GM18867 (cell line): ENCODE results near the gene SEC14L1.

Experiments
- ATAC-seq: cut with Tn5 transposase; IDR thresholded peaks from one replicate; pipeline ENCODE4 v1.9.1; 2021; ENCODE audit warnings: mild to moderate bottlenecking, moderate library complexity; ENCODE audit not compliant: unreplicated experiment

The SEC14L1 gene

GRCh38 chr17:77188084-77189066, 47.6 kb downstream of the SEC14L1 start:
- ATAC-seq, result no peak

GRCh38 chr17:77189148-77189547, 48.4 kb downstream of the SEC14L1 start:
- peak; percentile 59 for ATAC-seq

- ATAC-seq, result no peak
Observed at GRCh38 chr17:77190576-77190975, 49.8 kb downstream of the SEC14L1 start.

DNA sequence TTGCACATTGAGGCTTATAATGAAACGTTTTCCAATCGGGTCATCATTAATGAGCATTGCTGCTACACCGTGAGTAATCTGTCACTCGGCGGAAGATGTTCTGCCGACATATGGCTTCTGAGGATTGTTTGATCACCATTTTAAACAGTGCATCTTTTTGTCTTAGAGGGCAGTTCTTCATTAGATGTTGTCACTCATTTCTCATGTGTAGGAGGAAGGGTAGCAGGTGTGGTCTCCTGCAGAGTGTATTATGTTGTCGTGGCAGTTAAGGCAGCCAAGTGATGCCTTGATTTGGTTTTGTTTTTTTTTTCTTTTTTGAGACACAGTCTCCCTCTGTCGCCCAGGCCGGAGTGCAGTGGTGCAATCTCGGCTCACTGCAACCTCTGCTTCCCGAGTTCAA, 50.5 kb downstream of the SEC14L1 start:
- no peak for ATAC-seq

GRCh38 chr17:77193653-77194052, 52.9 kb downstream of the SEC14L1 start:
- ATAC-seq, result no peak

DNA sequence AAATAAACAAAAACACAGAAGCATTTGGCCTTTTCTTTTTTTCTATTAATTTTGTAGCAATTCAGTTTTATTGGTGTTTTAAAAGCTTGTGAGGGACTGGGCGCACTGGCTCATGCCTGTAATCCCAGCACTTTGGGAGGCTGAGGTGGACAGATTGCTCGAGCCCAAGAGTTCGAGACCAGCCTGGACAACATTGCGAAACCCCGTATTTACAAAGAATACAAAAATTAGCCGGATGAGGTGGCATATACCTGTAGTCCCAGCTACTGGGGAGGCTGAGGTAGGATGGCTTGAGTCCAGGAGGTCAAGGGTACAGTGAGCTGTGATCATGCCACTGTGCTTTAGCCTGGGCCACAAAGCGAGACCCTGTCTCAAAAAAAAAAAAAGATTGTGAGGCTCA, 53.4 kb downstream of the SEC14L1 start:
- no peak for ATAC-seq

DNA sequence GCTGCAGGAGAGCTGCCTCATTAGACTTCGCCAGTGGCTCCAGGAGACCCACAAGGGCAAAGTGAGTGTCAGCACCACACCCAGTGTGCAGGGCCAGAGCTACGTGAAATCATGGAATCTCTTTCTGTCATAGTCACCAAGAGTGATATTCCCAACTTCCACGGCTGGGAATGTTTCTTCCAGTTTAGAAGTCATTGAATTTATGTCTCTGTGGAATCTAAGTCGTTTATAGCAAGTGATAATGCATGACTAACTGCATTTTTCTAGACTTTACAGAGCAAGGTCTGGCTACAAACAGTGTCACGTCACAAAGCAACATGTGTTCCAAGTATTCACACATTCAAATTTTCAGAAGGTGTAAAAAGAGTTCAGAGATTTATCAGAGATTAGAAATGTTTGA, 55.5 kb downstream of the SEC14L1 start:
- no peak for ATAC-seq

DNA sequence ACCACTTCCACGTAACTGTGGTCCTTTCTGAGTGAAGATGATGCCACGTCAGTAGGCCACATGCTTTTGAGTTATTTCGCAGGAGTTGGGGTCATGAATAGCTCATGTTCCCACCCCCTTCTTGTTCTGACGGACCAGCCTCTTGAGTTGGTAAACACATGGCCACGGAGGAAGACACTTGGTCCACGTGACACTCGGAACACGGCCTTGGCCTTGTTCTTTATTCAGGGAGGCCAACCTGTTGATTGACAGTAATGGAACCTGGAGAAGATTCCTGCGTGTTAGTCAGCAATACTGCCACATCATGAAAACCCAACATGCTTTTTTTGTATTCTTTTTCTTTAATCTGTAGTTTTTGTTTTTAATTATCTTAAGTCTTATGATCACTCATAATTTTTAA, 56.3 kb downstream of the SEC14L1 start:
- no peak for ATAC-seq

DNA sequence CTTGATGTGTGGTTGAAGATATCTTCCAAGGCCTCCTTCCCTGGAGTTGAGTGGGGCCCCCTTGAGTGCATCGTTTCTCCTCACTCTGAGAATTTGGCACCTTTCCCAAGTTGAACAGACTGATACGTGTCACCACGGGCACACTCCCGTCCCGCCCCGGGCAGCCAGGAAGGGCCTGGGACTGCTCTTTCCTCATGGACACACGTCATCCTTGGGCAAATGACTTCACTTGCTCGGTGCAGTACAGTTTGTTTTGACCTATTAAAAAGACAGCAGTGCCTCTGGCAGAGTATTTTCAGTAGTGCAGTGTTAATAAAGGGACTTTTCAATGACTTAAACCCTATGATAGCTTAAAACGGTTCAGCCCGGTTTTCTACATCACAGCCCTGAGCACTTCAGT, 59.9 kb downstream of the SEC14L1 start:
- ATAC-seq, result no peak

- no peak for ATAC-seq
Observed at GRCh38 chr17:77203436-77203835, 62.7 kb downstream of the SEC14L1 start.

- no peak for ATAC-seq
Observed at GRCh38 chr17:77203846-77204245, 63.1 kb downstream of the SEC14L1 start.

- no peak for ATAC-seq
Observed at GRCh38 chr17:77204536-77204935, 63.8 kb downstream of the SEC14L1 start.

DNA sequence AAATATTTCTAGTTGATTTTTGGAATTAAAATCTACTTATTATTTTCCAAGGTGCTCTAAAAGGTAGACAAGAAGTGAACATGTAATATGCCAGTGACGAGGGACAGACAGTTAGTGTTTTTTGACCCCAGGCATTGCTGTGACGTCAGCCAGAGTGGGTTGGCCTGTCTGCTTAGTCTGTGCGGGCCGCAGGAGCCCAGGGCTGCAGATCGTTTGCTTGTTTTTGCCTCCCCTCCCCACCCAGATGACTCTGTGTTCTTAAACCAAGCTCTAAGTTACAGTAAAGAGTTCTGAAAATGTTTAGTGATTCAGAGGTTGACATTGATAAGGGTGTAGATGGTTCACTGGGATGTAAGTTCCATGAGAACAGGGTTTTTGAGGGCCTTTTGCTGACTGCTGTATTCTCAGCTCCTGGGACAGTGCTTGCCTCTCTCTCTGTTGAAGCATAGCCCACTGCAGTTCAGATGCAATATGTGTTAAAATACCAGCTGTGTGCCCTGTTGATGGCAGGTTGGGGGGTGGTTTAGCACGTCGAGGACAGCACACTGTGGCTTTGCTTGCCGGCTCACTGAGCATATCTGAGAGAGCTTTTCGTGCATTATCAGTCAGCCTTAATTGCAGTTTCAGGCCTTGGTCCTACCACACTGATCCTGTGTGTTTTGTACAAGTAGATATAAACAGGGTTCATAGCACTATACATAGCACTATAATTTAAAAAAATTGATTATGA, 64.8 kb downstream of the SEC14L1 start:
- peak; percentile 47 for ATAC-seq

- ATAC-seq, result peak; percentile 19
Observed at GRCh38 chr17:77206158-77206956, 65.6 kb downstream of the SEC14L1 start.

DNA sequence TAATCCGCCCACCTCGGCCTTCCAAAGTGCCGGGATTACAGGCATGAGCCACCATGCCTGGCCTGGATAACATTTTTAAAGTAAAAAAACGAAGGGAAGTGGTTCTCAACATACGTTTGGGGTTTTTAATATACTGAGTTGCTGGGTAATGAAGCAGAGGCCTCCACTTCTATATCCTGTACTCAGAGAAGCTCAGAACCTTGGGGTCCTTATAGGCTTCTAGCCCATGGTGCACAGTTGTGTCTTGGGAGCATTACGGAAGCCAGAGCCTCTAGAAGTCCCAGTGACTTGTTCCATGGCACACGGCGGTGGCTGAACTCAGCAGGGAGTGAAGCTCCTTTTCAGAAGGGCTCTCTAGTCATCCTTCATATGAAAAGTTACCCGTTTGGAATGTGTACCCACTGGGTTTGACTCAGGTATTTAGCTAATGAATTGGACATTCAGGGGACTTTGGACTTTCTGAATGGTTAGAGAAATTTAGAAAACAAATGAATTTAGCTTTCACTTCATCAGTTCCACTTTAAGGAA, 67.0 kb downstream of the SEC14L1 start:
- ATAC-seq, result no peak

GRCh38 chr17:77208217-77208808, 67.5 kb downstream of the SEC14L1 start:
- ATAC-seq, result no peak

DNA sequence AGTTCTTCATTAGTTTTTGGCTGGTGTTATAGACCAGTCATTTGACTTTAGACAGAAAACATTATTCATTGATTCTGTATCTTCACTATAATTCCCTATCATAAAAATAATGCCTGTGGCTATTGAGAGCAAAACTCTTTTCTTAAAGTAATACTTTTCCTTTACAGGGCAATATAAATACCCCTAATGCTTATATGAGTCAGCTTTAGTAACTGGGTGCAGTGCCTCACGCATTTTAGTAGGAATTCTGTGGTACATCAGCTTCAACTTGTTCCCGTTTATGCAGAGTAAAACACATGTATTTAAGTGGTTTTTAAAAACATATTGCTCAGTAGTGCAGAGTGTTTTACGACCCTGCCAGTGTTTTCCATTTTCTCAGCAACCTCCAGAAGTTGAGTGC, 68.1 kb downstream of the SEC14L1 start:
- ATAC-seq, result no peak

GRCh38 chr17:77209330-77209748, 68.6 kb downstream of the SEC14L1 start:
- ATAC-seq, result no peak

GRCh38 chr17:77210331-77210730, 69.6 kb downstream of the SEC14L1 start:
- ATAC-seq, result no peak

- ATAC-seq, result no peak
Observed at GRCh38 chr17:77210946-77211541, 70.3 kb downstream of the SEC14L1 start.
